GM11168 (cell line): Measurements from ENCODE around the gene ALX4.

Experiments
- in situ Hi-C: fragments of 300-500 bp; cut with MboI; formaldehyde crosslinking; loops from one replicate; pipeline ENCODE4 v1.12.0; 2022; ENCODE audit warnings: low sequenced_read_pairs; ENCODE audit not compliant: unreplicated experiment

Gene ALX4

GRCh38 chr11:44270403-44271273, 39.3 kb downstream of the ALX4 start:
- in situ Hi-C loops, result no loop called here

GRCh38 chr11:44269369-44270351, 40.3 kb downstream of the ALX4 start:
- in situ Hi-C loops, result no loop called here

GRCh38 chr11:44268614-44269080, 41.3 kb downstream of the ALX4 start:
- in situ Hi-C loops, result no loop called here

- in situ Hi-C loops, result no loop called here
These were observed 42.0 kb downstream of the ALX4 start for GRCh38 chr11:44267750-44268613.

GRCh38 chr11:44267006-44267749, 42.8 kb downstream of the ALX4 start:
- in situ Hi-C loops, result no loop called here

GRCh38 chr11:44266056-44266780, 43.7 kb downstream of the ALX4 start:
- in situ Hi-C loops, result no loop called here

- in situ Hi-C loops, result no loop called here
These were observed 45.2 kb downstream of the ALX4 start for GRCh38 chr11:44264761-44265160.

- in situ Hi-C loops, result no loop called here
These were observed 45.5 kb downstream of the ALX4 start for GRCh38 chr11:44264438-44264749.

GRCh38 chr11:44263738-44264437, 46.1 kb downstream of the ALX4 start:
- in situ Hi-C loops, result no loop called here

- in situ Hi-C loops, result no loop called here
These were observed 47.9 kb downstream of the ALX4 start for GRCh38 chr11:44261800-44262591.

GRCh38 chr11:44260081-44260480, 49.9 kb downstream of the ALX4 start:
- in situ Hi-C loops, result no loop called here

- in situ Hi-C loops, result no loop called here
These were observed 51.0 kb downstream of the ALX4 start for GRCh38 chr11:44258839-44259420.

GRCh38 chr11:44258190-44258489, 51.8 kb downstream of the ALX4 start:
- in situ Hi-C loops, result no loop called here

- in situ Hi-C loops, result no loop called here
These were observed 52.4 kb downstream of the ALX4 start for GRCh38 chr11:44257338-44258189.

GRCh38 chr11:44256673-44257291, 53.2 kb downstream of the ALX4 start:
- in situ Hi-C loops, result no loop called here
